ES-I3 (cell line): ENCODE data around the gene SPAG7.

Source experiments
- H3K36me3 ChIP-seq: 2 replicates; pipeline ENCODE4 v1.6.1; 2013; ENCODE audit warnings: mild to moderate bottlenecking, low read length, control low read depth, moderate library complexity; ENCODE audit not compliant: insufficient read depth
- H3K4me1 ChIP-seq: 2 replicates; pipeline ENCODE4 v1.6.1; 2013; ENCODE audit warnings: mild to moderate bottlenecking, control low read depth, low read length; ENCODE audit not compliant: insufficient read depth
- H3K9ac ChIP-seq: 2 replicates; pipeline ENCODE4 v1.6.1; 2013; ENCODE audit warnings: low read depth, mild to moderate bottlenecking, low read length, moderate library complexity
- H3K9me3 ChIP-seq: 2 replicates; pipeline ENCODE4 v1.6.1; 2013; ENCODE audit warnings: mild to moderate bottlenecking, low read length, moderate library complexity; ENCODE audit not compliant: control insufficient read depth, insufficient read depth

SPAG7 gene

GRCh38 chr17:4987767-4988567 lies 20.4 kb upstream of the SPAG7 start:
- Histone ChIP-seq H3K36me3 (no peaks in the 10 kb centered on the region; the same call in 1 of the 2 replicates), H3K9ac (peak overlapping the region; percentile 70), H3K4me1 (peaks cover 4% of the 10 kb centered on the region; the same call in 1 of the 2 replicates), H3K9me3 (no peaks in the 10 kb centered on the region)

- Histone ChIP-seq H3K36me3 (no peaks in the 10 kb centered on the region; the same call in 1 of the 2 replicates), H3K4me1 (peaks cover 4% of the 10 kb centered on the region; the same call in 1 of the 2 replicates), H3K9me3 (no peaks in the 10 kb centered on the region), H3K9ac (peak within 1 kb of the TSS; percentile 70)
Measured at GRCh38 chr17:4986951-4987766, 19.5 kb upstream of the SPAG7 start, which contains the start of gene CAMTA2. Gene CAMTA2 (minus strand): TSS chr17:4987675. CDS start chr17:4986222, 1,453 bp downstream.

GRCh38 chr17:4986403-4986802 lies 18.8 kb upstream of the SPAG7 start:
- no peaks in the 10 kb centered on the region for H3K9me3 ChIP-seq
- H3K36me3 ChIP-seq: no peaks in the 10 kb centered on the region; the same call in 1 of the 2 replicates
- peaks cover 4% of the 10 kb centered on the region; the same call in 1 of the 2 replicates for H3K4me1 ChIP-seq
- peak overlapping the region; percentile 70 for H3K9ac ChIP-seq

GRCh38 chr17:4982305-4982704 lies 14.7 kb upstream of the SPAG7 start:
- Histone ChIP-seq H3K9ac (no peak overlapping the region), H3K36me3 (peaks cover 8% of the 10 kb centered on the region; the same call in 1 of the 2 replicates), H3K4me1 (peaks cover 5% of the 10 kb centered on the region), H3K9me3 (no peaks in the 10 kb centered on the region)

GRCh38 chr17:4980644-4981216 lies 13.1 kb upstream of the SPAG7 start:
- Histone ChIP-seq H3K4me1 (peaks cover 5% of the 10 kb centered on the region), H3K9me3 (no peaks in the 10 kb centered on the region), H3K36me3 (peaks cover 8% of the 10 kb centered on the region; the same call in 1 of the 2 replicates), H3K9ac (no peak overlapping the region)

- Histone ChIP-seq H3K36me3 (peaks cover 8% of the 10 kb centered on the region; the same call in 1 of the 2 replicates), H3K9me3 (no peaks in the 10 kb centered on the region), H3K4me1 (peaks cover 5% of the 10 kb centered on the region), H3K9ac (no peak overlapping the region)
Measured at GRCh38 chr17:4978726-4979125, 11.1 kb upstream of the SPAG7 start.

GRCh38 chr17:4974115-4974670 lies 6.6 kb upstream of the SPAG7 start:
- H3K9ac ChIP-seq: no peak overlapping the region
- H3K4me1 ChIP-seq: peaks cover 15% of the 10 kb centered on the region
- H3K9me3 ChIP-seq: no peaks in the 10 kb centered on the region
- peaks cover 13% of the 10 kb centered on the region for H3K36me3 ChIP-seq

- Histone ChIP-seq H3K36me3 (peaks cover 12% of the 10 kb centered on the region), H3K9me3 (no peaks in the 10 kb centered on the region), H3K4me1 (peaks cover 15% of the 10 kb centered on the region), H3K9ac (no peak overlapping the region)
Measured at GRCh38 chr17:4973256-4974114, 5.9 kb upstream of the SPAG7 start.

- no peak overlapping the region for H3K9ac ChIP-seq
- H3K4me1 ChIP-seq: peaks cover 15% of the 10 kb centered on the region
- no peaks in the 10 kb centered on the region for H3K9me3 ChIP-seq
- peaks cover 9% of the 10 kb centered on the region for H3K36me3 ChIP-seq
Measured at GRCh38 chr17:4972752-4973151, 5.1 kb upstream of the SPAG7 start.

- Histone ChIP-seq H3K9me3 (no peaks in the 10 kb centered on the region), H3K36me3 (peaks cover 5% of the 10 kb centered on the region; the same call in 1 of the 2 replicates), H3K4me1 (peaks cover 15% of the 10 kb centered on the region), H3K9ac (no peak overlapping the region)
Measured at GRCh38 chr17:4972322-4972721, 4.7 kb upstream of the SPAG7 start.

GRCh38 chr17:4971826-4972225 lies 4.2 kb upstream of the SPAG7 start:
- peaks cover 5% of the 10 kb centered on the region; the same call in 1 of the 2 replicates for H3K36me3 ChIP-seq
- H3K9ac ChIP-seq: no peak overlapping the region
- no peaks in the 10 kb centered on the region for H3K9me3 ChIP-seq
- H3K4me1 ChIP-seq: peaks cover 15% of the 10 kb centered on the region

GRCh38 chr17:4970273-4970672 lies 2.7 kb upstream of the SPAG7 start:
- peaks cover 5% of the 10 kb centered on the region; the same call in 1 of the 2 replicates for H3K36me3 ChIP-seq
- no peak overlapping the region for H3K9ac ChIP-seq
- H3K9me3 ChIP-seq: no peaks in the 10 kb centered on the region
- H3K4me1 ChIP-seq: peaks cover 15% of the 10 kb centered on the region

GRCh38 chr17:4969551-4970173 lies 2.0 kb upstream of the SPAG7 start:
- Histone ChIP-seq H3K36me3 (peaks cover 5% of the 10 kb centered on the region; the same call in 1 of the 2 replicates), H3K9me3 (no peaks in the 10 kb centered on the region), H3K4me1 (peaks cover 15% of the 10 kb centered on the region), H3K9ac (peak overlapping the region; percentile 73)
